ENCODE results near the gene PROX1. TPM values are rescaled to one million over a fixed set of nuclear protein-coding genes. Genes with fewer than 3 reads are reported as not detected.

PROX1 gene
- total and polyA plus RNA-seq, 2 of the 4 experiments (the other 2 are of a cell fraction) = under 0.01 to 0.02 TPM

GRCh38 chr1:213987422-213987926 is 299 bp upstream of the PROX1 start:
- no CpG with 5 or more reads among the region's 35 CpGs for WGBS, 2 experiments (ENCODE audit: extremely low coverage in 2 of 2, insufficient read length in 1 of 2)
- Histone ChIP-seq H2BK5ac (ENCODE audit: low read depth, low read length, poor library complexity, severe bottlenecking) (no peak overlapping the region), H3K4ac (ENCODE audit: low read depth, low read length) (no peak overlapping the region), H3K9me3 (ENCODE audit: control insufficient read depth, insufficient read depth, low read length) (peaks cover 3% of the 10 kb centered on the region; the same call in 1 of the 2 replicates), H4K8ac (ENCODE audit: low read depth in 2 of 2, low read length in 2 of 2) (no peak overlapping the region), H3K14ac (replicated peaks; ENCODE audit: low read depth, low read length) (no peak overlapping the region), H2BK15ac (ENCODE audit: low read depth, low read length) (no peak overlapping the region), H3K4me2 (ENCODE audit: low read depth, low read length) (peak overlapping the region; percentile 68), H4K5ac (ENCODE audit: low read depth, low read length) (no peak overlapping the region), H3K9ac (ENCODE audit: low read depth, low read length) (no peak overlapping the region), H3K27ac (ENCODE audit: insufficient read depth, low read length) (no peak overlapping the region), H3K4me3 (ENCODE audit: insufficient read depth, low read depth, low read length) (peak overlapping the region; percentile 51), H4K91ac (ENCODE audit: insufficient read depth, low read depth, low read length) (no peak overlapping the region), H2AFZ (replicated peaks; ENCODE audit: low read length, poor library complexity) (peak overlapping the region; percentile 90), H3K56ac (ENCODE audit: extremely low read depth, insufficient read depth, low read length) (no peak overlapping the region), H2AK5ac (ENCODE audit: low read depth, low read length) (no peak overlapping the region), H3K9me1 (ENCODE audit: insufficient read depth, low read length) (peaks cover 4% of the 10 kb centered on the region; the same call in 1 of the 2 replicates), H3K27me3 (ENCODE audit: control insufficient read depth, insufficient read depth, low read length) (peaks cover 58% of the 10 kb centered on the region), H3K79me1 (ENCODE audit: low read depth in 1 of 2, low read length in 2 of 2) (no peaks in the 10 kb centered on the region), H3K18ac (ENCODE audit: low read depth, low read length) (no peak overlapping the region), H3K4me1 (ENCODE audit: control insufficient read depth, insufficient read depth, low read length) (peaks cover 3% of the 10 kb centered on the region; the same call in 1 of the 2 replicates), H3K36me3 (ENCODE audit: control insufficient read depth, insufficient read depth, low read length) (no peaks in the 10 kb centered on the region), H2AK9ac (replicated peaks; ENCODE audit: low read depth, low read length, poor library complexity) (no peak overlapping the region), H4K20me1 (ENCODE audit: insufficient read depth, low read length) (no peaks in the 10 kb centered on the region), H3K23ac (ENCODE audit: low read depth, low read length) (no peak overlapping the region), H2BK20ac (ENCODE audit: low read depth, low read length) (no peak overlapping the region), H2BK120ac (ENCODE audit: low read depth, low read length) (no peak overlapping the region)
- POLR2A ChIA-PET (ENCODE audit: unreplicated experiment) = no interaction called here
- CTCF ChIA-PET = interaction anchor here (0.6 kb wide), 1 partner anchor 280 kb away, joined by 3 read pairs; no protein-coding TSS in a partner anchor
- TF ChIP-seq MAZ (IDR thresholded peaks at IDR 0.05; ENCODE audit: borderline replicate concordance, low read depth, low read length) (no peak), CEBPB (IDR thresholded peaks at IDR 0.05; ENCODE audit: low read depth, low read length) (no peak), MXI1 (IDR thresholded peaks at IDR 0.05; ENCODE audit: borderline replicate concordance, low read depth, low read length) (no peak), POLR2A (IDR thresholded peaks at IDR 0.05; ENCODE audit: low read depth, low read length) (no peak), RFX5 (IDR thresholded peaks at IDR 0.05; ENCODE audit: low read depth, low read length) (no peak), MAFK (IDR thresholded peaks at IDR 0.05; ENCODE audit: low read depth, low read length) (no peak), RAD21 (IDR thresholded peaks at IDR 0.05; ENCODE audit: low read length) (no peak), CHD1 (IDR thresholded peaks at IDR 0.05; ENCODE audit: low read depth, low read length) (no peak), BHLHE40 (IDR thresholded peaks at IDR 0.05; ENCODE audit: low read depth, low read length) (no peak), FOS (IDR thresholded peaks at IDR 0.05; ENCODE audit: low read depth, low read length) (no peak), NFE2L2 (IDR thresholded peaks at IDR 0.05; ENCODE audit: low read depth, low read length) (no peak), RCOR1 (IDR thresholded peaks at IDR 0.05; ENCODE audit: insufficient replicate concordance, low read length) (no peak), SMC3 (IDR thresholded peaks at IDR 0.05; ENCODE audit: low read depth, low read length) (no peak), USF2 (IDR thresholded peaks at IDR 0.05; ENCODE audit: low read depth, low read length) (no peak)
- TF ChIP-seq, protein P1, sequence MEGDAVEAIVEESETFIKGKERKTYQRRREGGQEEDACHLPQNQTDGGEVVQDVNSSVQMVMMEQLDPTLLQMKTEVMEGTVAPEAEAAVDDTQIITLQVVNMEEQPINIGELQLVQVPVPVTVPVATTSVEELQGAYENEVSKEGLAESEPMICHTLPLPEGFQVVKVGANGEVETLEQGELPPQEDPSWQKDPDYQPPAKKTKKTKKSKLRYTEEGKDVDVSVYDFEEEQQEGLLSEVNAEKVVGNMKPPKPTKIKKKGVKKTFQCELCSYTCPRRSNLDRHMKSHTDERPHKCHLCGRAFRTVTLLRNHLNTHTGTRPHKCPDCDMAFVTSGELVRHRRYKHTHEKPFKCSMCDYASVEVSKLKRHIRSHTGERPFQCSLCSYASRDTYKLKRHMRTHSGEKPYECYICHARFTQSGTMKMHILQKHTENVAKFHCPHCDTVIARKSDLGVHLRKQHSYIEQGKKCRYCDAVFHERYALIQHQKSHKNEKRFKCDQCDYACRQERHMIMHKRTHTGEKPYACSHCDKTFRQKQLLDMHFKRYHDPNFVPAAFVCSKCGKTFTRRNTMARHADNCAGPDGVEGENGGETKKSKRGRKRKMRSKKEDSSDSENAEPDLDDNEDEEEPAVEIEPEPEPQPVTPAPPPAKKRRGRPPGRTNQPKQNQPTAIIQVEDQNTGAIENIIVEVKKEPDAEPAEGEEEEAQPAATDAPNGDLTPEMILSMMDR (conservative IDR thresholded peaks at IDR 0.05; ENCODE audit: low read depth, low read length) = no peak
- TF ChIP-seq, protein P2, sequence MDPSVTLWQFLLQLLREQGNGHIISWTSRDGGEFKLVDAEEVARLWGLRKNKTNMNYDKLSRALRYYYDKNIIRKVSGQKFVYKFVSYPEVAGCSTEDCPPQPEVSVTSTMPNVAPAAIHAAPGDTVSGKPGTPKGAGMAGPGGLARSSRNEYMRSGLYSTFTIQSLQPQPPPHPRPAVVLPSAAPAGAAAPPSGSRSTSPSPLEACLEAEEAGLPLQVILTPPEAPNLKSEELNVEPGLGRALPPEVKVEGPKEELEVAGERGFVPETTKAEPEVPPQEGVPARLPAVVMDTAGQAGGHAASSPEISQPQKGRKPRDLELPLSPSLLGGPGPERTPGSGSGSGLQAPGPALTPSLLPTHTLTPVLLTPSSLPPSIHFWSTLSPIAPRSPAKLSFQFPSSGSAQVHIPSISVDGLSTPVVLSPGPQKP (IDR thresholded peaks at IDR 0.05; ENCODE audit: borderline replicate concordance, low read depth, low read length) = no peak
- dilution Hi-C loops (cut with HindIII; ENCODE audit: low sequenced_read_pairs, unreplicated experiment) = no loop called here
- BruUV-seq (replicated peaks) = no TSS peak
- intact Hi-C loops (cut with micrococcal nuclease) = loop anchor here (5.0 kb wide), 2 partner anchors 135 to 745 kb away; no protein-coding TSS in a partner anchor
- ATAC-seq (ENCODE audit: low read depth) (peak; percentile 29), DNase-seq (no peak)
- in situ Hi-C loops (cut with MboI; ENCODE audit: low sequenced_read_pairs) = no loop called here

Measured in IMR-90 (cell line).